Ramos (cell line): ENCODE data around the gene LRRC37A3.
"Not testable (repeated sequence)": the region's sequence is repeated elsewhere in the genome, so short reads cannot be mapped to it uniquely, and the experiment has no call there.

ENCODE experiments used
- in situ Hi-C: fragments of 300-500 bp; cut with MboI; formaldehyde crosslinking; loops from one replicate; pipeline ENCODE4 v1.14.3; 2022; ENCODE audit warnings: low sequenced_read_pairs; ENCODE audit not compliant: unreplicated experiment

LRRC37A3 gene

DNA sequence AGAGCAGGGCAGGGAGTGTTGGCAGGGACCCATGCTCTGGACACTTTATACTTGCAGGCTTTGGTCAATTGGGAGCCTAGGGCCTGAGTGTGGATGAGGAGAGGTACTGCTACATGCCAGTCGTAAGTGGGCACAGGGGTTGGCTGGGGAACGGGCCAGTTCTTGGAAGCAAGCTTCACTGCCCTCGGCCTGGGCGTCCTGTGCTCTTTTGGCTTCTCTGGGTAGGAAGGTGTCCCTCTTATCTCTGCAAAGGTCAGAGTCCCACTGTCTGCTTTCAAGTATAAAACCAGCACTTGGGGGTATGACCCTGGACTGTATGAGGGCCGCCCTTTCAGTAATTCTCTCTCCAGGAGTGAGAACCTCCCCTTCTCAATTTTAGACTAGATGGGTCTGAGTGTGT lies 80.8 kb downstream of the LRRC37A3 start:
- in situ Hi-C loops: loop anchor here (25.0 kb wide), 1 partner anchor 99 kb away; no protein-coding TSS in a partner anchor

DNA sequence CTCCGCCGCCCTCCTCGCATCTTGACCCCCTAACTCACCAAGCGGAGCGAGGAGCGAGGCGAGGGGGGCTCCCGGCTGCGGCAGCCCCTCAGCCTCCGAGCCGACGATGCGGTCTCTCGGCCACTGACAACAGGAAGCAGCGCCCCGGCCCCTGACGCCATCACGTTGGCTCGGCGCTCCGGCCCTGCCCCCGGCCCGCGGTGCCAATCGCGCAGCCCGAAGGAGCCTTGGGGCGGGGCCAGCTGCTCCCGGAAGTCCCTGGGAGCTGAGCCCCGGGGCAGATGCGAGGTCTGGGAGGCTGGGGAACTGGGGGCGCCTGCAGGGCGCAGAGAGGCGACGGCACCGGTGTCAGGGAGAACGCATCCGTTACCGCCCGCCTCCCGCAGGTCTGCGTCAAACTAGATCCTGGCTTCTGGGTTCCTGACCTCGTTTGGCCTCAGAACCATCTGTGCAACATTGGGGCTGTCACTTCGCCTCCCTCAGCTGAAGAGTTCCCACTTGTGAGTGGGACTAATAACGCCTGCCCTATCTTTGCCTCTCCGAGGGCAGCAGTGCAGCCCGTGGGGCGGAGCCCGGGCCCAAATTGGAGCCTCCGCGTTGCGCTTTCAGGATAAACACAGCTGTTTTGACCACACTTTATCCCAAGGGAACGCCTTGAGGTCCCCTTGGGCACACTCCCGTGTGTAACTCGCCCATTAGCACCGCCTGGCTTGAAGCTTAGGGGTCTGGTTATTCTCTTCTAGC lies 82.1 kb downstream of the LRRC37A3 start:
- in situ Hi-C loops: loop anchor here (25.0 kb wide), 1 partner anchor 100 kb away; no protein-coding TSS in a partner anchor

DNA sequence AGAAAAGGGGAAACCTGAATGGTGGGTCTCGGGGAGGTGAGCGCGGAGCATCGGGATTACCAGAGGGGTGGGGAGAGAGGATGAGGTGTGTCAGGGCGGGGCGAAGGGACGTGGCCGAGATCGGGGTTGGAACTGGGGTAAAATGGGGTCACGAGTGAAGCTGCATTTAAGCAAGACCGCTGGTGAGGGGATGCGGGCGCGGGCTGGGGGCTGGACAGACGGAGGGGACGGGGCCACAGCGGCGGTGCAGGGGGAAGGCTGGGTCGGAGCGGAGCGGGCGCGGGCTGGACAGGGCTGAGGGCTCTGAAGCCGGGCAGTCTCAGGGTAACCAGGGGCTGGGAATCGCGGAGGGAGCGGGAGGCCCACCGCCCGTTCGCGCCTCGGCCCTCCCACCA lies 82.7 kb downstream of the LRRC37A3 start:
- in situ Hi-C loops: loop anchor here (25.0 kb wide), 1 partner anchor 101 kb away; no protein-coding TSS in a partner anchor

DNA sequence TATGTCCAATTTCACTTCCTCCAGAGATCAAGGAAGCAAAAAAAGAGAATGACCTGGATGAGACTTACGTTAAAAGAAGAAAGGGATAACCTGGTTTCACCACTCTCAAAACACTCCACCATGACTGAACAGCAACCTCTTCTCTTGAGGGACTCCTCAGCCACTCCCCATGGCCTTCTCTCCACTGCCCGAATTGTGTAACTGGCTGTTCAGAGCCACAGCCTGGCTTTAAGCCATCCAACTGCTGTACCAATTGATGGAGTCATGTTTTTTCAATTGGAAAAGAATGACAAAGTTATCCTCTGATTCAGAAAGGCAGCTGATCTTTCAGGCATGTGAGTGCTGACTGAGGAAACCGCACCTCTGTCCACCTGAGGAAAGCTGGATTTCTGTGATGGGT lies 85.2 kb downstream of the LRRC37A3 start:
- in situ Hi-C loops: loop anchor here (25.0 kb wide), 1 partner anchor 103 kb away; no protein-coding TSS in a partner anchor

DNA sequence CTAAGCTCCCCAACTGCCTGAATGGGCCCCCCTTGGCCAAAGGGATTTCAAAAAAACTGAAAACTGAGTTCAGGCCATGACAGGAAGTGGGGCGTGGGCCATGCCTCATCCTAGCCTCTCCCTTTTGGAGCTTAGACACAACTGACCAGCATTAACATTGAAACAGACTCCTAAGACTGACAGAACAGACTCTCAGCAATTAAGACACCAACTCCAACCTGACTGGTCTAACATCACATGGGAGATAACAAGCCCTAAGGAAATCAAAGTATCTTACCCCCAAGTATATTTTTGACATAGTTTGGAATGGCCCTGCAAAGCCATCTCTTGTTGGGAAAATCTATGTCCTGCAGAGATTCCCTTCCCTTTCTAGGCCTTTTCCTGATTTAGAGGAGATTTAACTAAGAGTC lies 88.6 kb downstream of the LRRC37A3 start:
- in situ Hi-C loops: loop anchor here (25.0 kb wide), 1 partner anchor 107 kb away; no protein-coding TSS in a partner anchor

DNA sequence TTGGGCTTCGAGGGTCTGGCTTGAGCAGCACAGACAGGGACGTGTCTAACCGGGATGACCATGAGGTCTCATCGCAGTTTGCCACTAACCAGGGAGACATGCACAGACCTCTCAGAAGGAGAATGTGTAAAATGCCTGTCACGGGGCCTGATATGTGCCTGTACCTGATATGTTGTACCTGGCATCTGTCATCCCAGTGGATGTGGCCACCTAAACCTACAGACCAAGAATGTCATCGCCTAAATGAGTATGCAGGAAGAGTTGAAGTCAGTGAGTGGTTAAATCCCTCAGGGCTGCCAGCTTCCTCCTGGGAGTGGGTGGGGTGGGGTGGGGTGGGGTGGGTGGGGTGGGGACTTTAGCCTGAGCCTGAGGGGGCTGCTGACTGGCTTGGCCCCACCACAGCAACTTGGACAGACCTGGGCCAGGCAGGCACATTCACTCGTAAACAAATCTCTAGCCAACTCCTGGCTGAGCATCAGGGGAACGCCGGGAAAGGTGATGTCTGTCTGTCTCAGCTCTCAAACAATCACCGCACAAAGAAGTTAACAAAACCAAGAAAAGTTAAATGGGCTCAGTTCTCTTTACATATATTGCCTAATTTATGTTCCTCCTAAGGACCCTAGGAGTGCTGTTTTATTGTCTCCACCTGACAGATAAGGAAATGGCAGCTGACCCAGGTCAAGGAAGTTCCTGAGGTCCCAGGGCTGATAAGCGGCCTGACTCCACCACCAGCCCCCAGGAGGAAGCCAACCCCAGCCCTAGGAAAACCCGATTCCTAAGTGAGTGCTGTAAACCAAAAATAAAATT lies 89.3 kb downstream of the LRRC37A3 start:
- in situ Hi-C loops: loop anchor here (25.0 kb wide), 1 partner anchor 107 kb away; no protein-coding TSS in a partner anchor

DNA sequence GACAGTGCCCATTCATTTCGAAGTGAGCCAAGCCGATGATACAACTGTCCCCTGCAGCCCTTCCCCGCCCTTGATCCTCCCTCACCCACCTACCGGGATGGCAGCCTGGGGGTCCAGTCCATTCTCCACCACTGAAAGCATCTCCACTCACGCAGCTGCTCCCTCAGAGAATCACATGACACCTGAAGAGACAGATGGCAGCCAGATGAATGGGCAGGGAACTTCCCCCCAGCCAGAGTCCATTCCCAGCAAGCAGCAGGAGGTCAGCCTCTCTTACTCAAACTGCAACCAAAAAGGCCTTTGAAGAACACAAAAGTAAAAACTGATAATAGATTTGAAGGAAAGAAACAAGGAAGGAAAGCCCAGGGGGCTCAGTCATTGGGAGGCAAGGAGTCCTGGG lies 90.2 kb downstream of the LRRC37A3 start:
- in situ Hi-C loops: loop anchor here (25.0 kb wide), 1 partner anchor 108 kb away; no protein-coding TSS in a partner anchor

DNA sequence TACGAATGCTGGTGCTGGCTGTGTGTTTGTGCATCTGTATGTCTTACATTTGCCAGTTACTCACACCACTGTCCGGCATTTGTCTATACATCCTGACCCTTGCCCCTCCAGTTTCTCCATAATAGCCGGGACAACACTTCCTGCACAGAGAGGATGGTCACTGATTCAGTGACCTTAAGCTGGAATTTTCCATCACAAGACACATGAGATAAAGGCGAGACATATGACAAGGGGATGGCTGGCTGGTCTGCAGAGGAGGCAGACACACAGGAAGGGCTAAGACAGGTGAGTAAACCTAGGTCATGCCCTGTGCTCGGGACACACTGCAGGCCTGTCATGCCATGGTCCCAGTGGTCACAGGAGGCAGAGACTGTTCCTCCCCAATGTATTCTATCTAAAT lies 100.4 kb downstream of the LRRC37A3 start:
- in situ Hi-C loops: not testable (repeated sequence)

DNA sequence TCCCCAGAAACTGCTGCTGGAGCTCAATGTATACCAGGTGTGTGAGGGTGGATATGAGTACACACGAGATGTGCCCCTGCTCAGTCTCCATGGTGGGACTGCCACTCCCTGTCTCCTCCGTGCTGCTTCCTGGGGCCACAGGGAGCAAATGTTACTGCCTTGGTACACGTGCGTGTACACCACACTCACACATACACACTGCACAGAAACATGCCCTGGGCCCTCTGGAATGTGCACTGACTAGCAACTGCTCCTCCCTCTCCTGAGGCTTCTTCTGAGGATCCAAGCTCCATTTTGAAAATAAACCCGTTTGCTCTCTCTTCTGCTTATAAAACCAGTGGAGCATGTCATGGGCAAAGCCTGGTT lies 103.5 kb downstream of the LRRC37A3 start:
- in situ Hi-C loops: not testable (repeated sequence)

DNA sequence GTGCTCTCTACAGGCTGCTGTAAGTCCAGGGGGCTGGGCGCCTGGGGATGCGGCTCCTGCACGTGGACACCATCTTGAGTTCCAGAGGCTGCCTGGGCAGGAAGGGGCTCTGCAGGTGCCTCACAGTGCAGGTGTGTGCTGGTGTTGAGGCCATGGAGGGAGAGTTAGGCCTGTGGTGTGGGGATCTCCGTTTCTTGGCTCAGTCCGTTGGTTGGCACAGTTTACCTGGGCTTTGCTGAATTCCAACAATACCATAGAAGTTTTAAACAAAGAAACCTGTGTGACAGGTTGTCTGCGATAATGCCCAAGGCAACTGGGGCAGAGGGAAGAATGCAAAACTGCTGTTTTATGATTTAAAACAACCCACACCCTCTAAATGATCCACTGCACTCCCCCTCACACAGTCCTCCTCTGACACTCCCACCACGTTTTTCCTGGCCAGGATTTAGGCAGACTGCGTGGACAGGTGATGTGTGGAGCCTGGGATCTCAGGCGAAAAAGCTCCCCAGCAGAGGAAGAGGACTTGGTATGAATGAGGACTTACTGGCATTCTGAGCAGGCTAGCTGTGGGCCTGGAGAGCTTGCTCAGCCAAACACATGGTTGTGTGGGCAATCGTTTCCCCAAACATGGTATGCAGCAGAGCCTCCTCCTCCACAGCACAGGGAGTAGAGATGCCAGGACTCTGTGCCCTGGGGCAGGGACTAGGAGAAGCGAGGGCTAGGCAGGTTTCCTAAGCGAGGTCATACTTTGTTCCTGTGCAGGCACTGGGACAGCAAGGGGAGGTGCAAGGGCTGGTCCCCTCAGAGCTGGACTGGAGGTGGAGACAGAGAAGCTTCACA lies 104.1 kb downstream of the LRRC37A3 start:
- in situ Hi-C loops: not testable (repeated sequence)

DNA sequence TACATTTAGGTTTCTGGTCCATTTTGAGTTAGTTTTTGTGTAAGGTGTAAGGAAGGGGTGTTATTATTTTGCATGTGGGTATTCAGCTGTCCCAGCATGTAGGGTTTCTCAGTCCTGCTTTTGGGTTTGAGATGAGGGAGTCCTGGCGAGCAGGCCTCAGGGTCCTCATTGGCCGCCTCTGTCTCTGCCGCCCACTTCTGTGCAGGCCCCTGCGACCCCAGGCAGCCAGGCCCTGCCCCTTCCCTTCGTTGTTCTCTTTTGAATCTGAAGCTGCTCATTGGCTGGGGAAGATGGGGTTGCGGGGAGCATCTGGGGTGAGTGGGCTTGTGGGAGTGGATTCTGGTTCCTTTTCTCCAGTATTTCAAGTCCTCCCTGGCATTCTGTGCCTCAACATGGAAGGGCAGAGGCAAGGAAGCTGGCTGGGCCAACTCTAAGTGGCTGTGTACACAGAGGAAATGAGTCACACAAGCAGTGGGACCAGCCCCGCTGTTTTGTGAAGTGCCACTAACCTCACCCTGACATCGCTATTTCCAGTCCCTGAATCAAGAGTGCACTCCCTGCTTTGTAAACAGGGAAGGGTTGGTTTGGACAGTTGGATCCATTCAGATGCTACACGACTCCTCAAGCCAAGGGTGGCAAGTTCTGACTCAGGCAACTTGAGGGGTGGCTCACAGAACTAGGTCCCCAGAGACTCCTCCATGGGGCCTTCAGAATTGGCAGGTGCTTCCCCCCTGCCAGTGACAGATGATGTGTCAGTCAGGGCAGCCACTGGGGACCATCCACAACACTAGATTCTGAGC lies 110.9 kb downstream of the LRRC37A3 start:
- in situ Hi-C loops: not testable (repeated sequence)
